A549 (cell line): ENCODE data around the gene CRBN. TPM values are rescaled to one million over a fixed set of nuclear protein-coding genes. Genes with fewer than 3 reads are reported as not detected.

ENCODE experiments used
- ATAC-seq, 2 experiments: fragments of 200-7000 bp in 1 of 2; fragments of >200 bp in 1 of 2; cut with Nextera tagmentation in 1 of 2; cut with Tn5 transposase in 1 of 2; 3 replicates each; pipeline versions ENCODE4 v1.8.0 to v1.9.1; 2018 to 2020; ENCODE audit warnings: mild to moderate bottlenecking in 1 of 2, moderate library complexity in 1 of 2
- CTCF ChIA-PET: fragments of 300-600 bp; sonication (Branson Sonifier 250); formaldehyde crosslinking; extraction: SDS; loops from one replicate; lab custom pipeline; 2021; ENCODE audit warnings: antibody characterized with exemption, inconsistent platforms; lab: Yijun Ruan, JAX
- POLR2A ChIA-PET: fragments of 350-600 bp; formaldehyde crosslinking; extraction: SDS; loops from one replicate; lab custom pipeline; 2021; ENCODE audit warnings: antibody characterized with exemption, inconsistent platforms; lab: Yijun Ruan, JAX
- DNase-seq, 2 experiments: peaks; one replicate each; pipeline versions ENCODE4 v3.0.0 to v3.0.0-alpha.2; 2011 to 2016; ENCODE audit warnings: low read depth in 1 of 2, low spot score in 1 of 2
- FAIRE-seq: peaks from 2 replicates; lab custom pipeline; 2011; peaks lifted over from hg19 to GRCh38; lab: Jason Lieb, UNC
- H3K27ac ChIP-seq, 2 experiments: fragments of >200 bp; sonication (Bioruptor Twin); formaldehyde crosslinking; 3 replicates each; pipeline ENCODE4 v1.5.1; 2016 to 2017
- H3K4me1 ChIP-seq: fragments of >200 bp; sonication (Bioruptor Twin); formaldehyde crosslinking; 3 replicates; pipeline ENCODE4 v1.6.1; 2016
- H3K4me2 ChIP-seq: fragments of >200 bp; sonication (Bioruptor Twin); formaldehyde crosslinking; 3 replicates; pipeline ENCODE4 v1.6.1; 2016
- H3K4me3 ChIP-seq: fragments of >200 bp; sonication (Bioruptor Twin); formaldehyde crosslinking; 3 replicates; pipeline ENCODE4 v1.5.1; 2016
- H3K9me3 ChIP-seq: fragments of >200 bp; sonication (Bioruptor Twin); formaldehyde crosslinking; 3 replicates; pipeline ENCODE4 v1.6.1; 2016
- CBX2 ChIP-seq: fragments of 200-600 bp; sonication (generic); IDR thresholded peaks from 2 replicates; pipeline ENCODE4 v1.6.1; 2016; ENCODE audit warnings: low read depth, mild to moderate bottlenecking, borderline replicate concordance
- CBX8 ChIP-seq: fragments of 200-600 bp; sonication (generic); IDR thresholded peaks from 2 replicates; pipeline ENCODE4 v1.6.1; 2016
- CHD2 ChIP-seq: fragments of 150-350 bp; IDR thresholded peaks from 2 replicates; pipeline ENCODE4 v1.6.1; 2014; ENCODE audit warnings: low read length; ENCODE audit not compliant: partially characterized antibody
- CTCF ChIP-seq: fragments of >200 bp; sonication (Bioruptor Twin); formaldehyde crosslinking; IDR thresholded peaks from 3 replicates; pipeline ENCODE4 v1.5.1; 2016
- GATA3 ChIP-seq: IDR thresholded peaks from 2 replicates; pipeline ENCODE4 v1.6.1; 2012; ENCODE audit warnings: borderline replicate concordance
- HES2 ChIP-seq: fragments of >200 bp; sonication (Bioruptor Twin); formaldehyde crosslinking; IDR thresholded peaks from 2 replicates; pipeline ENCODE4 v1.6.1; 2016
- HOXA7 ChIP-seq: fragments of 250-450 bp; sonication (Bioruptor Pico); IDR thresholded peaks from 2 replicates; pipeline ENCODE4 v1.5.0; 2020; ENCODE audit warnings: mild to moderate bottlenecking, moderate library complexity
- HOXB13 ChIP-seq: fragments of 250-450 bp; sonication (Bioruptor Pico); IDR thresholded peaks from 2 replicates; pipeline ENCODE4 v1.5.0; 2020; ENCODE audit warnings: low read depth, mild to moderate bottlenecking, moderate library complexity
- HOXB5 ChIP-seq: fragments of 250-450 bp; sonication (Bioruptor Pico); IDR thresholded peaks from 2 replicates; pipeline ENCODE4 v1.5.0; 2020; ENCODE audit warnings: mild to moderate bottlenecking, moderate library complexity
- KDM5A ChIP-seq: fragments of 200-600 bp; sonication (generic); IDR thresholded peaks from 2 replicates; pipeline ENCODE4 v1.6.1; 2016; ENCODE audit warnings: antibody characterized with exemption, mild to moderate bottlenecking
- NR3C1 ChIP-seq: fragments of >200 bp; sonication (Bioruptor Twin); formaldehyde crosslinking; IDR thresholded peaks from 3 replicates; pipeline ENCODE4 v1.6.1; 2017
- TFCP2L1 ChIP-seq: fragments of 250-450 bp; sonication (Bioruptor Pico); IDR thresholded peaks from 2 replicates; pipeline ENCODE4 v1.5.0; 2021; ENCODE audit warnings: mild to moderate bottlenecking
- ZC3H11A ChIP-seq: fragments of 450-650 bp; IDR thresholded peaks from 2 replicates; pipeline ENCODE4 v1.6.1; 2014; ENCODE audit warnings: antibody characterized with exemption, mild to moderate bottlenecking
- ZFP36 ChIP-seq: fragments of 450-650 bp; IDR thresholded peaks from 2 replicates; pipeline ENCODE4 v1.6.1; 2014; ENCODE audit warnings: borderline replicate concordance; ENCODE audit not compliant: partially characterized antibody
- ZNF302 ChIP-seq: fragments of 250-450 bp; sonication (Bioruptor Pico); IDR thresholded peaks from 2 replicates; pipeline ENCODE4 v1.9.0; 2021; ENCODE audit warnings: inconsistent platforms, mild to moderate bottlenecking, moderate library complexity
- ZSCAN20 ChIP-seq: fragments of 250-450 bp; sonication (Bioruptor Pico); IDR thresholded peaks from 2 replicates; pipeline ENCODE4 v1.8.0; 2022; ENCODE audit warnings: mild to moderate bottlenecking, moderate library complexity
- WGBS: methylation state at CpG from one replicate; pipeline ENCODE4 v1.1.6; 2017; ENCODE audit errors: missing lambda C conversion rate; 5-methylcytosine and 5-hydroxymethylcytosine counted together
- polyA plus RNA-seq, 4 experiments: library from polyadenylated mRNA; depleted of rRNA in 3 of 4; stranded (reverse); fragments of >200 nt; fragmentation: RNase III in 1 of 4; extraction: RNeasy Plus Mini Kit Qiagen cat#74134 plus additional on column Dnase treatment in 1 of 4; gene quantifications; 2 replicates in 3 of 4; 3 replicates in 1 of 4; pipeline ENCODE4 v1.2.3, GENCODE V29; 2011 to 2017
- TF ChIP-seq, protein P1 (sequence below): fragments of 450-650 bp; IDR thresholded peaks from 2 replicates; pipeline ENCODE4 v1.6.1; 2014; ENCODE audit warnings: antibody characterized with exemption
- TF ChIP-seq, protein P2 (sequence below): fragments of >200 bp; sonication (Bioruptor Twin); formaldehyde crosslinking; IDR thresholded peaks from 3 replicates; pipeline ENCODE4 v1.6.1; 2016

Gene CRBN
- polyA plus RNA-seq, 2 of the 4 experiments (the other 2 are of a cell fraction) = 21.8 to 41.0 TPM

- H3K4me2 ChIP-seq = no peak overlapping the region
- H3K4me3 ChIP-seq = no peak overlapping the region
- DNase-seq (no peak), FAIRE-seq (no peak), ATAC-seq (peak; percentile 39 to 43; a peak in 2 of 6 replicates)
- 36% methylated on average over 7 of the region's 7 CpGs for WGBS
- ChIA-PET CTCF (no interaction called here), POLR2A (no interaction called here)
- H3K9me3 ChIP-seq = no peaks in the 10 kb centered on the region; the same call in 2 of the 3 replicates
- no peak for TF ChIP-seq GATA3
- no peak for TF ChIP-seq CTCF
- no peak for TF ChIP-seq HES2
- TF ChIP-seq CHD2 = no peak
- no peak for TF ChIP-seq ZNF302 (CRISPR knock-in tag)
- no peak for TF ChIP-seq TFCP2L1
- no peak for TF ChIP-seq CBX8
- H3K4me1 ChIP-seq = no peaks in the 10 kb centered on the region
- no peak overlapping the region for H3K27ac ChIP-seq
Observed at GRCh38 chr3:3110749-3111361, 68.6 kb downstream of the CRBN start.

DNA sequence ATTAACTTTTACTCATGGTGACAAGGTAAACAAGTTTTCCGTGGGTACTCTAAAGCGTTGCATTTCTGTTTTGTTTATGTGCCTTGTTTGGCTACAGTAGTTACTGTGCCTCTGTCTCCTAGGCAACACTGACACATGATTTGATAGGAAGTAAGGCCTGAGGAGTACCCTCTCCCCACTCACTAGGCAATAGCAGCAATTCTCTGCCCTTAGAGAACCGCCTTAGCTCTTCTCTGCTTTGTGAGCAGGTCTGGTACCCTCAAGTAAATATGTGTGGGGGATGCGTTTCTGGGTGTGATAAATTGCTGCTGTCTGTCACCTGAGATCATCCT is 69.2 kb downstream of the CRBN start, which contains the start of gene IL5RA:
Gene IL5RA (minus strand): TSS at position 76 of the 332 bp plus-strand sequence. CDS start 5,390 bp downstream, outside the sequence.
- Histone ChIP-seq H3K4me2 (peak within 1 kb of the TSS; percentile 14; the same call in 1 of the 3 replicates), H3K9me3 (no peaks in the 10 kb centered on the region; the same call in 2 of the 3 replicates), H3K27ac (no peak within 1 kb of the TSS)
- peak; percentile 54 to 62; a peak in 4 of 6 replicates for ATAC-seq
- CTCF ChIA-PET = no interaction called here
- TF ChIP-seq ZSCAN20 (CRISPR knock-in tag) (no peak), CBX8 (no peak), ZC3H11A (no peak), CHD2 (no peak), HOXB5 (no peak), KDM5A (no peak), ZFP36 (no peak), CBX2 (no peak), NR3C1 (no peak), HOXB13 (no peak), TFCP2L1 (no peak), HOXA7 (no peak)
- TF ChIP-seq, protein P1, sequence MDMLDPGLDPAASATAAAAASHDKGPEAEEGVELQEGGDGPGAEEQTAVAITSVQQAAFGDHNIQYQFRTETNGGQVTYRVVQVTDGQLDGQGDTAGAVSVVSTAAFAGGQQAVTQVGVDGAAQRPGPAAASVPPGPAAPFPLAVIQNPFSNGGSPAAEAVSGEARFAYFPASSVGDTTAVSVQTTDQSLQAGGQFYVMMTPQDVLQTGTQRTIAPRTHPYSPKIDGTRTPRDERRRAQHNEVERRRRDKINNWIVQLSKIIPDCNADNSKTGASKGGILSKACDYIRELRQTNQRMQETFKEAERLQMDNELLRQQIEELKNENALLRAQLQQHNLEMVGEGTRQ = no peak
- TF ChIP-seq, protein P2, sequence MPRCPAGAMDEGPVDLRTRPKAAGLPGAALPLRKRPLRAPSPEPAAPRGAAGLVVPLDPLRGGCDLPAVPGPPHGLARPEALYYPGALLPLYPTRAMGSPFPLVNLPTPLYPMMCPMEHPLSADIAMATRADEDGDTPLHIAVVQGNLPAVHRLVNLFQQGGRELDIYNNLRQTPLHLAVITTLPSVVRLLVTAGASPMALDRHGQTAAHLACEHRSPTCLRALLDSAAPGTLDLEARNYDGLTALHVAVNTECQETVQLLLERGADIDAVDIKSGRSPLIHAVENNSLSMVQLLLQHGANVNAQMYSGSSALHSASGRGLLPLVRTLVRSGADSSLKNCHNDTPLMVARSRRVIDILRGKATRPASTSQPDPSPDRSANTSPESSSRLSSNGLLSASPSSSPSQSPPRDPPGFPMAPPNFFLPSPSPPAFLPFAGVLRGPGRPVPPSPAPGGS = no peak
- TF ChIP-seq, all 56 proteins: peak for 0
- no peaks in the 10 kb centered on the region for H3K4me1 ChIP-seq
- 41% methylated on average over 4 of the region's 4 CpGs for WGBS
- POLR2A ChIA-PET = no interaction called here
- DNase-seq = peak in 1 of 2 experiments; percentile 11
- H3K4me3 ChIP-seq = no peak within 1 kb of the TSS
- no peak for FAIRE-seq
